Heart left ventricle (tissue), 13 donors: ENCODE measurements around the gene HDGFL3.

Source experiments
- POLR2A ChIP-seq, 2 donors: fragments of 450-650 bp; IDR thresholded peaks; one replicate each; pipeline ENCODE4 v1.6.1; 2017; ENCODE audit warnings: antibody characterized with exemption in 2 of 2, mild to moderate bottlenecking in 2 of 2, moderate library complexity in 2 of 2
- TF ChIP-seq, protein P1 (sequence below), 12 donors: fragments of 200-600 bp; sonication (generic) in 4 of 12; IDR thresholded peaks; one replicate each; pipeline versions ENCODE4 v1.5.0 to v1.8.0; 2018 to 2022; ENCODE audit warnings: antibody characterized with exemption in 12 of 12, mild to moderate bottlenecking in 5 of 12
- donor health status: ischemic (EF 13 %, LVEDD 7.1; RV severe dilation, severe dysfunction).
- donor health status: DM: no; HTN: yes; CAD: no.
- donor health status: DM: no; HTN: no; CAD: no.
- donor health status: ischemic (EF 25% LVEDD 6.9; RV normal size, moderate dysfunction).
- donor health status: ischemic (EF 25% LVEDD 5.7; RV mildly dilated, moderate dysfunction).
- donor health status: ischemic (EF 35%, LVEDD 5.7; RV mildly dilated, moderate dysfunction).
- donor health status: nonischemic (EF 11% LVEDD 7.7; RV severe dilation, severe dysfunction).
- donor health status: DM: yes; HTN: yes; CAD: no.
- donor health status: PGD.
- donor health status: ischemic (EF 29% LVEDD 5.4; RV normal size, mild dysfunction).
- donor health status: nonischemic (EF 23%, LVEDD 6.1; RV moderate dilation, normal function).

DNA sequence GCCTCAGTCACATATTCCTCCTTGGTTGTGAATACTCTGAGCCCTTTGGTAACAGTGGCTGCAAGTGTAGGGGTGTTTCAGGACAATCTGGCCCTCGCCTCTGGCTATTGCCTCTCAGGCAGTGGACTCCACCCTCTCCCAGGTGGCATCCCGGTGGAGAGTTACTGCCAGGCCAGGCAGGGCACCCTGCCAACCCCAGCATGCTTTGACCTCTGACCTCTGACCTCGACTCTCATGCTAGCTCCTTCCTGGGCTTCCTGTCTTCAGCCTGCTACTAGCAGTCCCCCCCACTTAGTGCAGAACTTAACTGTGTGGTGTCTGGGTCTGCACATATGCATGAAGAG lies 94.7 kb downstream of the HDGFL3 start:
- TF ChIP-seq, protein P1, sequence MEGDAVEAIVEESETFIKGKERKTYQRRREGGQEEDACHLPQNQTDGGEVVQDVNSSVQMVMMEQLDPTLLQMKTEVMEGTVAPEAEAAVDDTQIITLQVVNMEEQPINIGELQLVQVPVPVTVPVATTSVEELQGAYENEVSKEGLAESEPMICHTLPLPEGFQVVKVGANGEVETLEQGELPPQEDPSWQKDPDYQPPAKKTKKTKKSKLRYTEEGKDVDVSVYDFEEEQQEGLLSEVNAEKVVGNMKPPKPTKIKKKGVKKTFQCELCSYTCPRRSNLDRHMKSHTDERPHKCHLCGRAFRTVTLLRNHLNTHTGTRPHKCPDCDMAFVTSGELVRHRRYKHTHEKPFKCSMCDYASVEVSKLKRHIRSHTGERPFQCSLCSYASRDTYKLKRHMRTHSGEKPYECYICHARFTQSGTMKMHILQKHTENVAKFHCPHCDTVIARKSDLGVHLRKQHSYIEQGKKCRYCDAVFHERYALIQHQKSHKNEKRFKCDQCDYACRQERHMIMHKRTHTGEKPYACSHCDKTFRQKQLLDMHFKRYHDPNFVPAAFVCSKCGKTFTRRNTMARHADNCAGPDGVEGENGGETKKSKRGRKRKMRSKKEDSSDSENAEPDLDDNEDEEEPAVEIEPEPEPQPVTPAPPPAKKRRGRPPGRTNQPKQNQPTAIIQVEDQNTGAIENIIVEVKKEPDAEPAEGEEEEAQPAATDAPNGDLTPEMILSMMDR (IDR thresholded peaks at IDR 0.05): no peak
- TF ChIP-seq POLR2A (IDR thresholded peaks at IDR 0.05): no peak
